Pancreas (tissue), 10 donors: Measurements from ENCODE around the gene GJC1. TPM values are rescaled to one million over a fixed set of nuclear protein-coding genes. Genes with fewer than 3 reads are reported as not detected.
A peak's percentile ranks its signal among the peaks of the same experiment; 100 is the strongest.

ENCODE experiments used
- ATAC-seq, 4 donors: fragments of 200-7000 bp; cut with Tn5 transposase; one replicate each; pipeline versions ENCODE4 v1.8.0 to v1.9.1; 2020; ENCODE audit warnings: mild to moderate bottlenecking in 4 of 4, moderate library complexity in 4 of 4
- DNase-seq, 6 donors: peaks; one replicate each; pipeline ENCODE4 v3.0.0-alpha.2; 2020
- FAIRE-seq: peaks from 2 replicates; lab custom pipeline; 2012; peaks lifted over from hg19 to GRCh38; lab: Jason Lieb, UNC
- H3K27ac ChIP-seq, 4 donors: fragments of 200-600 bp; sonication (generic); 1 replicate in 3 of 4; 2 replicates in 1 of 4; pipeline versions ENCODE4 v1.5.0 to v1.8.0; 2020
- H3K27me3 ChIP-seq, 4 donors: fragments of 200-600 bp; one replicate each; pipeline ENCODE4 v1.8.0; 2021
- H3K36me3 ChIP-seq, 3 donors: fragments of 200-600 bp; sonication (generic) in 1 of 3; one replicate each; pipeline versions ENCODE4 v1.5.0 to v1.8.0; 2020 to 2021
- H3K4me1 ChIP-seq, 3 donors: fragments of 200-600 bp; one replicate each; pipeline ENCODE4 v1.8.0; 2021
- H3K4me3 ChIP-seq, 4 donors: fragments of 200-600 bp; sonication (generic) in 2 of 4; one replicate each; pipeline versions ENCODE4 v1.5.0 to v1.8.0; 2020 to 2021
- H3K9me3 ChIP-seq, 4 donors: fragments of 200-600 bp; one replicate each; pipeline ENCODE4 v1.8.0; 2021
- WGBS, 2 donors: extraction: QIAGEN DNeasy Blood & Tissue Kit; methylation state at CpG; one replicate each; pipeline ENCODE4 v1.1.7; 2013; 5-methylcytosine and 5-hydroxymethylcytosine counted together
- intact Hi-C, 3 donors: fragments of 100-400 bp; cut with DNase I; formaldehyde crosslinking; loops; one replicate each; pipeline versions ENCODE4 v1.11.1 to v1.14.2; 2022
- polyA plus RNA-seq, 2 donors: library from polyadenylated mRNA; stranded (reverse); fragments of 200-250 nt; gene quantifications; one replicate each; pipeline ENCODE4 v1.2.3, GENCODE V29; 2013
- total RNA-seq, 6 donors: library from RNA; stranded (reverse); fragmentation: NEBNext Ultra II Directional in 4 of 6; extraction: Animal tissue kit (Norgen Biotek cat#: 25700) in 4 of 6; gene quantifications; one replicate each; pipeline versions ENCODE4 v1.2.1 to v1.2.4, GENCODE V29; 2021 to 2023
- TF ChIP-seq, protein P1 (sequence below), 4 donors: fragments of 200-600 bp; sonication (generic) in 3 of 4; IDR thresholded peaks; one replicate each; pipeline versions ENCODE4 v1.5.0 to v1.8.0; 2021; ENCODE audit warnings: antibody characterized with exemption in 4 of 4
- donor health status: healthy with polysubstance abuse.
- donor health status: DM: no; HTN: no; CAD: no; lungs with moderate emphysema.
- donor health status: DM: no; HTN: no; CAD: no.
- donor health status: control.
- donor health status: control.
- donor health status: Bipolar disorder and iron deficiency.
- donor health status: DM: yes; HTN: yes; CAD: no.
- donor health status: DM: no; HTN: no; CAD: no.
- donor health status: DM: no; HTN: no; CAD: no.
- donor health status: DM: yes; HTN: yes; CAD: no.

GJC1 gene
- total and polyA plus RNA-seq, 8 donors: 0.58 to 3.1 (median 1.1) TPM

DNA sequence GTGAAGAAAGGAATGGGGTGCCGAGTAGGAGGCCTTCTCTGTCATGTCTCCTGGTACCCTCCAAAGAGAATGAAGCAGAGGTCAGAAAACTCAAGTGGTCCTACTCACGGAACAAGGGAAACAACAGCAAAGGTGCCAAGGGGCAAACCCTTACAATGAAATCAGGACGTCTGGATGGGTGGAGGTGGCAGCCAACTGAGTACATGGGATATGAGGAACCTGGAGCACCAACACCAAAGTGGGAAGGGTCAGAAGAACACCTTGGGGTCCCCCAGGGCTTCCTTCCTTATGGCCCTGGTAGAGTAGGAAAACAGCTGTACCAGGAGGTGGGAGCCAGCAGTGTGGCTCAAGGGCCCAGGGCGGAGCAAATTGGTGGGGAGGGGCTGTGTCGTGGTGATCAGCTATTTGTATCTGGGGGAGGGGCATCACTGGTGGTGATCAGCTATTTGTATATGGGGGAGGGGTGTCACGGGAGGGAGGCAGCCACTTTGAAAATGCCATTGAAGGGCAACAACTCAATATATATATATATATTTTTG, 18.2 kb upstream of the GJC1 start:
- ATAC-seq (peak in 1 of 4 donors; percentile 18), FAIRE-seq (no peak), DNase-seq (no peak)
- intact Hi-C loops: no loop called here
- Histone ChIP-seq H3K27me3 (no peaks in the 10 kb centered on the region), H3K4me3 (no peak overlapping the region), H3K36me3 (peaks cover 3 to 25% (median 7%) of the 10 kb centered on the region in 3 donors), H3K9me3 (no peaks in the 10 kb centered on the region), H3K4me1 (no peaks in the 10 kb centered on the region), H3K27ac (no peak overlapping the region)
- WGBS, 2 donors: 53 to 55% methylated on average over 6 of the region's 6 CpGs
- TF ChIP-seq, protein P1, sequence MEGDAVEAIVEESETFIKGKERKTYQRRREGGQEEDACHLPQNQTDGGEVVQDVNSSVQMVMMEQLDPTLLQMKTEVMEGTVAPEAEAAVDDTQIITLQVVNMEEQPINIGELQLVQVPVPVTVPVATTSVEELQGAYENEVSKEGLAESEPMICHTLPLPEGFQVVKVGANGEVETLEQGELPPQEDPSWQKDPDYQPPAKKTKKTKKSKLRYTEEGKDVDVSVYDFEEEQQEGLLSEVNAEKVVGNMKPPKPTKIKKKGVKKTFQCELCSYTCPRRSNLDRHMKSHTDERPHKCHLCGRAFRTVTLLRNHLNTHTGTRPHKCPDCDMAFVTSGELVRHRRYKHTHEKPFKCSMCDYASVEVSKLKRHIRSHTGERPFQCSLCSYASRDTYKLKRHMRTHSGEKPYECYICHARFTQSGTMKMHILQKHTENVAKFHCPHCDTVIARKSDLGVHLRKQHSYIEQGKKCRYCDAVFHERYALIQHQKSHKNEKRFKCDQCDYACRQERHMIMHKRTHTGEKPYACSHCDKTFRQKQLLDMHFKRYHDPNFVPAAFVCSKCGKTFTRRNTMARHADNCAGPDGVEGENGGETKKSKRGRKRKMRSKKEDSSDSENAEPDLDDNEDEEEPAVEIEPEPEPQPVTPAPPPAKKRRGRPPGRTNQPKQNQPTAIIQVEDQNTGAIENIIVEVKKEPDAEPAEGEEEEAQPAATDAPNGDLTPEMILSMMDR (IDR thresholded peaks at IDR 0.05): no peak

DNA sequence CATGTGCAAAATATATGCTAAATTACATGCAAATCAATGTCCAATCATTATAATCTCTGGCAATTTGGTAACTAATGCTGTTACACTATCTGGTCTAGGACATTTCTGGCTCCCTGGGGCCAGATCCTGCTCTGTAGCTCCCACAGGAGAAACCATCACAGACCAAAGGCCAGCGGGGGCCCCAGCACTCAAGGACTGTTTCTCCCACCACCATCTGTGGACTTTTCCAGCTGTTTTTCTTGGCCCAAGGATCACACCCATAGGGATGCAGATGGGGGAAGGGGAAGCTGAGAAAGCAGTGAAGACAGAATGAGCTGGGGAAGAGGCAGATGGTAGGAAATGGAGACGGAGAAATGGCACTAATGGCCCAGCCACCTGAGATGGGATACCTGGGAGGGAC, 17.5 kb upstream of the GJC1 start, which contains the start of gene HIGD1B:
Gene HIGD1B, plus strand, starts transcription at position 298 of the 400 bp plus-strand sequence. CDS start 270 bp downstream, outside the sequence.
- WGBS, 2 donors: 70 to 73% methylated on average over 2 of the region's 2 CpGs

DNA sequence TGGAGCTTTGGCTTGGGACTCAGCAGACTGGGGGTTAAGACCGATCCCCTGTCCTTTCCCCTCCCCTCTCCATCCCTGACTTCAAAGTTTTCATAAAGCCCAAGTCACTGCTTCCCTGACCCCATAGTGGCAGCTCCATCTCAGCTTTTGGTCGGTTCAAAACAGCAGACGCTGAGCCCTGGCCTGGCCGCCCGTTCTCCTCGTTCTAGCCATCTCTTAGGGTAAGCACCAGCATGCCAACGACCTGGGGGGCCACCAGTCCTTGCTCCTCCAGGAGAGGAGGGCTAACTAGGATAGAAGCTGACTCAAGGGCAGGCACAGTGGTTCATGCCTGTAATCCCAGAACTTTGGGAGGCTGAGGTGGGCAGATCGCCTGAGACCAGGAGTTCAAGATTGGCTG, 16.1 kb upstream of the GJC1 start:
- Histone ChIP-seq H3K27ac (no peak overlapping the region), H3K4me3 (no peak overlapping the region), H3K4me1 (no peaks in the 10 kb centered on the region), H3K9me3 (no peaks in the 10 kb centered on the region), H3K36me3 (peaks cover 0 to 7% (median 0%) of the 10 kb centered on the region in 3 donors), H3K27me3 (no peaks in the 10 kb centered on the region)
- ATAC-seq (no peak), FAIRE-seq (no peak), DNase-seq (no peak)
- TF ChIP-seq, protein P1 (IDR thresholded peaks at IDR 0.05): no peak
- 61 to 68% methylated on average over 8 of the region's 8 CpGs for WGBS, 2 donors
- intact Hi-C loops: no loop called here

More for the DNA sequence above, 17.5 kb upstream of the GJC1 start, which contains the start of gene HIGD1B:
- no peak within 1 kb of the TSS for H3K4me3 ChIP-seq
- ATAC-seq (no peak), FAIRE-seq (no peak), DNase-seq (no peak)
- no peak within 1 kb of the TSS for H3K27ac ChIP-seq
- peaks cover 3 to 18% (median 4%) of the 10 kb centered on the region in 3 donors for H3K36me3 ChIP-seq
- H3K9me3 ChIP-seq: no peaks in the 10 kb centered on the region
- no peaks in the 10 kb centered on the region for H3K27me3 ChIP-seq
- intact Hi-C loops: no loop called here
- no peaks in the 10 kb centered on the region for H3K4me1 ChIP-seq
- TF ChIP-seq, protein P1 (IDR thresholded peaks at IDR 0.05): no peak

DNA sequence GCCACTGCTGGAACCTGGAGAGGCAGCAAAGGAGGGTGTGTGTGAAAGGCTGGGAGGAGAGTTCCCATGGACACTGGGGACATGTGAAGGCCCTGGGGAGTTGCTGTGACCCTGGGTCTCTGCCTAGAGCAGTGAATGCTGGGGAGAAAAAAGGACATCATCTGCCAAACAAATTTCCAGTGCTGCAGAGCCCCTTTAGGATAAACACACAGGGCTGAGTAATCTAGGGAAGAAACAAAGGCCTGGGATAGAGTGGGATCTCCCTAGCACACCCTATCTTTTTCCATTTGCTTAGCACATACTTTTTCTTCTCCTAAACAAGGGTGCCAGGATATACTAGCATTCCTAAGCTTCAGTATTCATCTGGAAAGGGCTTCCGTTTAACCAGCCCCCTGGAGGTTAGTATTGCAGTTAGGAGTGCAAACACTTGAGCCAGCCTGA, 14.3 kb upstream of the GJC1 start:
- 46 to 52% methylated on average over 1 of the region's 1 CpG for WGBS, 2 donors
- no peaks in the 10 kb centered on the region for H3K36me3 ChIP-seq
- no peaks in the 10 kb centered on the region for H3K4me1 ChIP-seq
- H3K27ac ChIP-seq: no peak overlapping the region
- TF ChIP-seq, protein P1 (IDR thresholded peaks at IDR 0.05): no peak
- no peak overlapping the region for H3K4me3 ChIP-seq
- no peaks in the 10 kb centered on the region for H3K9me3 ChIP-seq
- no peaks in the 10 kb centered on the region for H3K27me3 ChIP-seq
- intact Hi-C loops: no loop called here
- ATAC-seq (no peak), DNase-seq (no peak), FAIRE-seq (no peak)

DNA sequence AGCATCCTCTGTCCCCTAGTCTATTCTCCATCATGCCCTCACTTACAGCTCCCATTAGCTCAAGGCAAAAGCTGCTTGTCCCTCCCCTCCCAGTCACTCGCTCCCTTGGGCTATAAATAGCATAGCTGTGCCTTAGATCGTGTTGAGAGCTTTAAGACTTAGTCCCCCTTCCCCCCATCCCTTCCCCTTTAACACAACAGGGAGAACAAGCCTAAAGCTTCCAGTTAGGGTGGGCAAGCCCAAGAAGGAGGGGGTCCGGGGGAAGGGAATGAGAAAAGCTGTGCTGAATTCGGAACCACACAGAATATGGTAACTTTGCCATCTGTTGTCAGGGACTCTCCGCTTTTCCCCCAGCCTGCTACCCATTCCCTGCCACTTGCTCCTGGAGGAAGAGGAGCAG, 12.7 kb upstream of the GJC1 start:
- no peaks in the 10 kb centered on the region for H3K27me3 ChIP-seq
- TF ChIP-seq, protein P1 (IDR thresholded peaks at IDR 0.05): no peak
- DNase-seq: no peak
- H3K4me1 ChIP-seq: no peaks in the 10 kb centered on the region
- intact Hi-C loops: no loop called here
- ATAC-seq: no peak
- H3K4me3 ChIP-seq: no peak overlapping the region
- 55 to 61% methylated on average over 5 of the region's 5 CpGs for WGBS, 2 donors
- H3K9me3 ChIP-seq: no peaks in the 10 kb centered on the region
- FAIRE-seq: no peak
- H3K36me3 ChIP-seq: no peaks in the 10 kb centered on the region
- no peak overlapping the region for H3K27ac ChIP-seq
